GM10266 (cell line): ENCODE measurements around the gene TSPEAR.

Experiments
- DNase-seq: peaks from one replicate; pipeline ENCODE4 v3.0.0; 2012; ENCODE audit errors: extremely low spot score
- TF ChIP-seq, protein P1 (sequence below): IDR thresholded peaks from 2 replicates; pipeline ENCODE4 v1.5.1; 2012; ENCODE audit warnings: mild to moderate bottlenecking, low read depth; ENCODE audit not compliant: control insufficient read depth, insufficient read depth; ENCODE audit errors: missing control alignments

The TSPEAR gene

GRCh38 chr21:44615911-44616590, 95.3 kb downstream of the TSPEAR start:
- no peak for DNase-seq
- TF ChIP-seq, protein P1, sequence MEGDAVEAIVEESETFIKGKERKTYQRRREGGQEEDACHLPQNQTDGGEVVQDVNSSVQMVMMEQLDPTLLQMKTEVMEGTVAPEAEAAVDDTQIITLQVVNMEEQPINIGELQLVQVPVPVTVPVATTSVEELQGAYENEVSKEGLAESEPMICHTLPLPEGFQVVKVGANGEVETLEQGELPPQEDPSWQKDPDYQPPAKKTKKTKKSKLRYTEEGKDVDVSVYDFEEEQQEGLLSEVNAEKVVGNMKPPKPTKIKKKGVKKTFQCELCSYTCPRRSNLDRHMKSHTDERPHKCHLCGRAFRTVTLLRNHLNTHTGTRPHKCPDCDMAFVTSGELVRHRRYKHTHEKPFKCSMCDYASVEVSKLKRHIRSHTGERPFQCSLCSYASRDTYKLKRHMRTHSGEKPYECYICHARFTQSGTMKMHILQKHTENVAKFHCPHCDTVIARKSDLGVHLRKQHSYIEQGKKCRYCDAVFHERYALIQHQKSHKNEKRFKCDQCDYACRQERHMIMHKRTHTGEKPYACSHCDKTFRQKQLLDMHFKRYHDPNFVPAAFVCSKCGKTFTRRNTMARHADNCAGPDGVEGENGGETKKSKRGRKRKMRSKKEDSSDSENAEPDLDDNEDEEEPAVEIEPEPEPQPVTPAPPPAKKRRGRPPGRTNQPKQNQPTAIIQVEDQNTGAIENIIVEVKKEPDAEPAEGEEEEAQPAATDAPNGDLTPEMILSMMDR, result no peak

- DNase-seq, result no peak
- TF ChIP-seq, protein P1, result no peak
Measured at GRCh38 chr21:44615466-44615865, 95.9 kb downstream of the TSPEAR start.

- no peak for DNase-seq
- TF ChIP-seq, protein P1, result no peak
Measured at GRCh38 chr21:44614961-44615391, 96.4 kb downstream of the TSPEAR start.

DNA sequence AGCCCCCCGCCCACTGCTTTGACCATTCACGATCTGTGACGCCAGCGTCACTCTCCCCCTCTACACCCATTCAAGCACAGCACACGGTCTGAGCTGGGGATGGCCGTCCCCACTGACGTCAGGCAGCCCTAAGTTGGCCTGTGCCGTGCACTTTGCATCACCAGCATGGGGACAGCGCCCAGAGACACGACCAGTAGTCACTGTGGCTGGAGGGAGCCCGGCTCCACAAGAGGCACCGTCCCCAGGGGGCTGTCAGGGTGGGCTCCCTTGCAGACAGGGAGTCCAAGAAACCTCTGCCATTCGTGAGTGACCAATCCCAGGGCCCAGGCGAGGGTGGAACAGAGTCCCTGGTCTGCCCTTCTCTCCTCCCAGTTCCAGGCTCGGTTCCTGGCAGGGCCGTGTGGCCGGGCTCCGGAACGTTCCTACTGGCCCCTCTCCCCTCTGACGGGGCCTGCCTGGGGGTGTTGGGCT, 97.2 kb downstream of the TSPEAR start:
- no peak for DNase-seq
- TF ChIP-seq, protein P1, result no peak

DNA sequence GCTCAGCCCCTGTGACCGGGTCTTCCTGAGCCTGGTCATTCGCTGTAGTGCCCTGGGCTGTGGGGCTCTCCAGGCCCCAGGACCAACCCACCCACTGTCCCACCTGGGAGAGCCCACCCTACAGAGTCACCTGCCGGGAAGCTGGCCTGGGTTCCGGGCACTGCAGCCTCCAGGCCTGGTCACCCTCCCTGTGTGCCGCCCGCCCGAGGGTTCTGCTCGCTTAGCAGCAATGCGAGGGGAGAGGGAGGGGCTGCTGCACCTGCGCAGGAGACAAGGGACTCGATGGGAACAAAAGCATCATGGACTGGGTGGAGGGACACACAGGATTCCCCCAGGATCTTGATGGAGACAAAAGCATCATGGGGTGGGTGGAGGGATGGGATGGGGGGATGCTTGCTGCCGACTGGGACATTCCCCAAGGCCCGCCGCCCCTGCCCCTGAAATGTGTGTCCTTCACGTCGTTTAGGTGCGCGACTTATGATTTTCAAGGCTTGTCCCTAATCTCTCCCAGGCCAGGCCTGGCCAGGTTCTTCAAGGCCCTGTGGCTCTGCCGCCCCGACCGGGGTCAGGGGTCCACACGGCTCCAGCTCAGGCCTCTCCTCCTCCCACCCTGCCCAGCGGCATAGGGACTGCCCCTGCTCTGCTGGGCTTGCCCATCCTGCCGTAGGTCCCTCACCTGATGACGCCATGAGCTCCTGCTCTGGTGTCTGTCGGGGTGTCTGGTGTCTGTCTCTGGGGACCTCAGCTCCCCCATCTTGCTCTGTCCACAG, 97.8 kb downstream of the TSPEAR start:
- no peak for DNase-seq

DNA sequence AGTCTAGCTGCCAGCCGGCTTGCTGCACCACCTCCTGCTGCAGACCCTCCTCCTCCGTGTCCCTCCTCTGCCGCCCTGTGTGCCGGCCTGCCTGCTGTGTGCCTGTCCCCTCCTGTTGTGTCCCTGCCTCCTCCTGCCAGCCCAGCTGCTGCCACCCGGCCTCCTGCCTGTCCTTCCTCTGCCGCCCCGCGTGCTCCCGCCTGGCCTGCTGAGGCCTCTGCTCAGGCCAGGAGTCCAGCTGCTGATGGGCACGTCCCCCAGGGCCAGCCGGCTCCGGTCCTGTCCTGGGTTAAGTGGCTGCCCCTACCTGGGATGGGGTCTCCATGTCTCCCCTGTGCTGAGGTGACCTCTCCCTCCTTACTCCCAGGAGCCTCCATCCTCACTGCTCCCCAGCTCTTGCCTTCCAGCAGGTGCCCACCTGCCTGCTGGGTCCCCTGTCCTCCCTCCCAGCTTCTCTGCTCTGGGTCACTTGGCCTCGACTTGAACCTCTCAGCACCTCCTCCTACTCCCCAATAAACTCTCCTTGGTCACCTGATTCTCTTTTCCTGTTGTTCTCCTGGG, 98.6 kb downstream of the TSPEAR start:
- no peak for DNase-seq
- TF ChIP-seq, protein P1, result no peak

More for the DNA sequence above, 97.8 kb downstream of the TSPEAR start:
- TF ChIP-seq, protein P1, result no peak
